T-cell (primary cell): ENCODE results near the gene PLA2G3. TPM values are rescaled to one million over a fixed set of nuclear protein-coding genes. Genes with fewer than 3 reads are reported as not detected.

Experiments
- ATAC-seq, 4 experiments: fragments of 200-7000 bp in 3 of 4; fragments of 150-1000 bp in 1 of 4; cut with Tn5 transposase; replicated peaks in 1 of 4; 1 replicate in 3 of 4; 2 replicates in 1 of 4; pipeline ENCODE4 v1.10.0; 2021; ENCODE audit warnings: moderate library complexity in 3 of 4, mild to moderate bottlenecking in 2 of 4, moderate number of reproducible peaks in 1 of 4
- CTCF ChIA-PET, 2 donors: fragments of 300-600 bp; sonication (Branson Sonifier 250); formaldehyde crosslinking; loops; one replicate each; lab custom pipeline; 2022; ENCODE audit warnings: antibody characterized with exemption in 2 of 2; lab: Charles Lee
- POLR2A ChIA-PET, 2 donors: fragments of 300-600 bp; sonication (Branson Sonifier 250); formaldehyde crosslinking; loops; one replicate each; lab custom pipeline; 2022; ENCODE audit warnings: antibody characterized with exemption in 2 of 2; lab: Charles Lee
- DNase-seq, 35 experiments: peaks; one replicate each; pipeline versions ENCODE4 v3.0.0 to v3.0.0-alpha.2; 2013 to 2023
- H3K27ac ChIP-seq: one replicate; pipeline ENCODE4 v1.5.1; 2013; ENCODE audit warnings: low read length
- H3K27me3 ChIP-seq, 2 experiments: replicated peaks in 1 of 2; 1 replicate in 1 of 2; 2 replicates in 1 of 2; pipeline versions ENCODE4 v1.6.1 to v1.7.0; 2013; ENCODE audit warnings: low read length in 1 of 2, mixed read lengths in 1 of 2; ENCODE audit not compliant: control insufficient read depth in 2 of 2, insufficient read depth in 2 of 2; ENCODE audit errors: extremely low read depth in 1 of 2
- H3K36me3 ChIP-seq, 2 donors: 1 replicate in 1 of 2; 2 replicates in 1 of 2; pipeline versions ENCODE4 v1.6.1 to v1.7.0; 2013; ENCODE audit warnings: low read length in 1 of 2; ENCODE audit not compliant: control insufficient read depth in 2 of 2, insufficient read depth in 1 of 2; ENCODE audit errors: extremely low read depth in 1 of 2
- H3K4me1 ChIP-seq, 2 experiments: 1 replicate in 1 of 2; 2 replicates in 1 of 2; pipeline versions ENCODE4 v1.6.1 to v1.7.0; 2013; ENCODE audit warnings: low read length in 2 of 2, mixed read lengths in 1 of 2; ENCODE audit not compliant: insufficient read depth in 2 of 2, control insufficient read depth in 1 of 2; ENCODE audit errors: extremely low read depth in 1 of 2
- H3K4me3 ChIP-seq, 2 donors: 1 replicate in 1 of 2; 2 replicates in 1 of 2; pipeline versions ENCODE4 v1.5.1 to v1.7.0; 2013; ENCODE audit warnings: mild to moderate bottlenecking in 2 of 2, low read length in 1 of 2, moderate library complexity in 1 of 2; ENCODE audit not compliant: control insufficient read depth in 1 of 2; ENCODE audit errors: extremely low read depth in 1 of 2
- H3K9me3 ChIP-seq: 2 replicates; pipeline ENCODE4 v1.7.0; 2013
- H3K27ac Mint-ChIP-seq, 2 donors: one replicate each; pipeline ENCODE4 v1.8.0; 2020 to 2021; ENCODE audit warnings: mild to moderate bottlenecking in 2 of 2, mixed read lengths in 2 of 2
- H3K27me3 Mint-ChIP-seq, 2 donors: one replicate each; pipeline ENCODE4 v1.8.0; 2021 to 2022; ENCODE audit warnings: mixed read lengths in 2 of 2
- H3K36me3 Mint-ChIP-seq: one replicate; pipeline ENCODE4 v1.8.0; 2021; ENCODE audit warnings: mixed read lengths
- H3K4me1 Mint-ChIP-seq, 3 donors: one replicate each; pipeline ENCODE4 v1.8.0; 2020 to 2022; ENCODE audit warnings: mixed read lengths in 3 of 3, mild to moderate bottlenecking in 1 of 3
- H3K4me3 Mint-ChIP-seq, 3 donors: one replicate each; pipeline ENCODE4 v1.8.0; 2020 to 2022; ENCODE audit warnings: mild to moderate bottlenecking in 3 of 3, mixed read lengths in 3 of 3, moderate library complexity in 3 of 3
- H3K9me3 Mint-ChIP-seq, 3 donors: one replicate each; pipeline ENCODE4 v1.8.0; 2020 to 2022; ENCODE audit warnings: mixed read lengths in 3 of 3
- WGBS: methylation state at CpG from one replicate; pipeline ENCODE4 v1.1.5; 2013; ENCODE audit warnings: missing lambda C conversion rate; ENCODE audit not compliant: insufficient coverage; 5-methylcytosine and 5-hydroxymethylcytosine counted together
- total RNA-seq, 35 experiments: library from RNA in 6 of 35; stranded (reverse) in 6 of 35; fragments of 120-200 nt in 1 of 35; gene quantifications; one replicate each; pipeline versions ENCODE4 v1.2.1 to v1.2.4 and lab custom pipeline; 2013 to 2026

Gene PLA2G3
- total RNA-seq, 5 donors from 2014 or later (not counting 1 experiment from before 2014, with no cell fraction given), result not detected

DNA sequence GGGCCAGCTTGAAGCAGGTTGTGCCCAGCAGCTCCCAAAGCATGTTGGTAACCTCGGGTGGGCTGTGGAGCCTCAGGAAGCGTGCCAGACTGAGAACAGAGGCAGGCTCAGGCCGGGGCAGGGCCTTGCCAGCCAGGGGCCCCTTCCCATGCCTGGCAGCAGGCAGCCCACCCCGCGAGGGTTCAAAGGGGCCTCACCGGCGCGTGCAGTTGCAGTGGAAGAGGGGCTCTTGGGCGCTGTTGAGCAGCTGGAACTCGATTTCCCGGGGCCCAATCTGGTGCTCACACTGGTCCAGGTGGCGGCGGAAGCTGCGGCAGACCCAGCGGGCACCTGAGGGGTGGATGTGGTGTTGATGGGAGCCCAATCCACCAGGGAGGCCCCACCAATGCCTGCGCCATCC, 3.6 kb downstream of the PLA2G3 start:
- whole genome bisulfite sequencing, result 92% methylated on average over 8 of the region's 16 CpGs
- no peaks in the 10 kb centered on the region for H3K36me3 ChIP-seq
- no peaks in the 10 kb centered on the region for H3K36me3 Mint-ChIP-seq
- POLR2A ChIA-PET, result no interaction called here
- CTCF ChIA-PET, result no interaction called here
- no peaks in the 10 kb centered on the region for H3K9me3 ChIP-seq
- H3K4me3 ChIP-seq, result no peak overlapping the region
- DNase-seq (no peak), ATAC-seq (no peak)
- H3K4me1 Mint-ChIP-seq, result no peaks in the 10 kb centered on the region
- no peak overlapping the region for H3K27ac Mint-ChIP-seq
- H3K27ac ChIP-seq, result no peak overlapping the region
- no peak overlapping the region for H3K4me3 Mint-ChIP-seq
- H3K4me1 ChIP-seq, result no peaks in the 10 kb centered on the region
- H3K27me3 Mint-ChIP-seq, result peaks cover 4 to 8% of the 10 kb centered on the region in 2 donors
- H3K27me3 ChIP-seq, result peaks cover 0 to 24% of the 10 kb centered on the region in 2 experiments
- no peaks in the 10 kb centered on the region for H3K9me3 Mint-ChIP-seq

DNA sequence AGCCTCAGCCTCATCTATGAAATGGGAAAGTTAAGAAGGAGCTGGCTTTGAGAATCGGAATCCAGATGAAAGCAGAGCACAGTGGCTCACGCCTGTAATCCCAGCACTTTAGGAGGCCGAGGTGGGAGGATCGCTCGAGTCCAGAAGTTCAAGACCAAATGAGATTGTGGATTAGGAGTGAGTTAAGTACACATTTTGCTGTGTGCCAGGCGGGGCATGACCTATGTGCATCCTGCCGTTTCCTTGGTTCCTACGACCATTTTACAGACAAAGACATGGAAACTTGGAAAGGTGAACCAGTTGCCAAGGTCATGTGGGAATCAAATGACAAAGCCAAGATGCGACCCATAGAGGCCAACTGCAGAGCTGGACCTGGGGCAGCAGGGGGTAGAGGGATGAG, 4.2 kb downstream of the PLA2G3 start:
- Mint-ChIP-seq H3K27me3 (peaks cover 4 to 8% of the 10 kb centered on the region in 2 donors), H3K4me1 (no peaks in the 10 kb centered on the region), H3K27ac (no peak overlapping the region), H3K4me3 (no peak overlapping the region), H3K9me3 (no peaks in the 10 kb centered on the region), H3K36me3 (no peaks in the 10 kb centered on the region)
- 85% methylated on average over 4 of the region's 9 CpGs for WGBS
- Histone ChIP-seq H3K9me3 (no peaks in the 10 kb centered on the region), H3K4me1 (no peaks in the 10 kb centered on the region), H3K27me3 (peaks cover 0 to 24% of the 10 kb centered on the region in 2 experiments), H3K36me3 (no peaks in the 10 kb centered on the region), H3K4me3 (no peak overlapping the region), H3K27ac (no peak overlapping the region)
- DNase-seq (no peak), ATAC-seq (no peak)
- ChIA-PET CTCF (no interaction called here), POLR2A (no interaction called here)

DNA sequence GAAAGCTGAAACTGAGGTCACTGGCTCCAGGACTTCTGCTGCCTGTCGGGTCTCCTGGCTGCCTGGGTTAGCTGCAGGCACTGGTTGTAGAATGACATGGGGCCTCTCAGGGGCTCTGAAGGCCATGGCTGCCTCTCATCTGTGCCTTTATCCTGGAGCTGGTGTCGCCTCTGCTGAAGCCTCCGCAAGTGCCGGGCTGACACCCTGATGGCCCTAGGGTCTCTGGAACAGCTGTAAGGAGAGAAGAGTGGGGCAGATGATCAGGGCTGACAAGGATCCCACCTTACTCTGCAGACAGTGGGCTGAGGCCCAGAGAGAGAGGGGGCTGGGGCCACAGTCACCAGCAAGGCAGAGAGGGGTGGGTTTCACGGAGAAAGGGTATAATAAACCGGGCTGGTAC, 4.6 kb downstream of the PLA2G3 start:
- no peak for DNase-seq
- Mint-ChIP-seq H3K9me3 (no peaks in the 10 kb centered on the region), H3K4me3 (no peak overlapping the region), H3K27ac (no peak overlapping the region), H3K36me3 (no peaks in the 10 kb centered on the region), H3K27me3 (peaks cover 4 to 8% of the 10 kb centered on the region in 2 donors), H3K4me1 (no peaks in the 10 kb centered on the region)
- H3K36me3 ChIP-seq, result no peaks in the 10 kb centered on the region
- no peak overlapping the region for H3K27ac ChIP-seq
- ChIA-PET CTCF (no interaction called here), POLR2A (no interaction called here)
- WGBS, result 93% methylated on average over 6 of the region's 6 CpGs
- no peak for ATAC-seq
- H3K4me3 ChIP-seq, result no peak overlapping the region
- H3K4me1 ChIP-seq, result no peaks in the 10 kb centered on the region
- peaks cover 0 to 24% of the 10 kb centered on the region in 2 experiments for H3K27me3 ChIP-seq
- no peaks in the 10 kb centered on the region for H3K9me3 ChIP-seq

DNA sequence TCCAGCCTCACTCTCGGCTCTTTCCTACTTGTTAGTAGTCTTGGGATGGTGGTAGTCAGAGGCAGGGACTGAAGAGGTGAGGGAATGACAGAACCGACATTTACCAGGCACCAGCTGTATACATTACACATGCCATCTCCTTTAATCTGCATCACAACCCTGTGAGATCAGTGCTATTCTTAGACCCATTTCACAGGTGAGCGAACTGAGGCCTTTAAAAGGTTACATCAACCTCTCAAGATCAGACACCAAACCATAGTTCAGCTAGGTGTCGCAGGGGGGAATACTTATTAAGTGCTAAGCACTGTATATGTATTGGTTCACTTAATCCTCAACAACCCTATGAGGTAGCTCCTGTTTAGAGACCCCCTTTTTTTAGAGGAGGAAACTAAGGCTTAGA, 5.6 kb downstream of the PLA2G3 start:
- POLR2A ChIA-PET, result interaction anchor here in 1 of 2 donors (0.7 kb wide), 1 partner anchor 1593 kb away, joined by 3 read pairs; no protein-coding TSS in a partner anchor
- no CpG with 5 or more reads among the region's 4 CpGs for WGBS
- Mint-ChIP-seq H3K9me3 (no peaks in the 10 kb centered on the region), H3K4me1 (no peaks in the 10 kb centered on the region), H3K27ac (no peak overlapping the region), H3K4me3 (no peak overlapping the region), H3K36me3 (no peaks in the 10 kb centered on the region), H3K27me3 (peaks cover 1 to 6% of the 10 kb centered on the region in 2 donors)
- Histone ChIP-seq H3K4me1 (no peaks in the 10 kb centered on the region), H3K27me3 (peaks cover 0 to 18% of the 10 kb centered on the region in 2 experiments), H3K4me3 (no peak overlapping the region), H3K9me3 (no peaks in the 10 kb centered on the region), H3K36me3 (no peaks in the 10 kb centered on the region), H3K27ac (no peak overlapping the region)
- DNase-seq (no peak), ATAC-seq (no peak)
- CTCF ChIA-PET, result no interaction called here

DNA sequence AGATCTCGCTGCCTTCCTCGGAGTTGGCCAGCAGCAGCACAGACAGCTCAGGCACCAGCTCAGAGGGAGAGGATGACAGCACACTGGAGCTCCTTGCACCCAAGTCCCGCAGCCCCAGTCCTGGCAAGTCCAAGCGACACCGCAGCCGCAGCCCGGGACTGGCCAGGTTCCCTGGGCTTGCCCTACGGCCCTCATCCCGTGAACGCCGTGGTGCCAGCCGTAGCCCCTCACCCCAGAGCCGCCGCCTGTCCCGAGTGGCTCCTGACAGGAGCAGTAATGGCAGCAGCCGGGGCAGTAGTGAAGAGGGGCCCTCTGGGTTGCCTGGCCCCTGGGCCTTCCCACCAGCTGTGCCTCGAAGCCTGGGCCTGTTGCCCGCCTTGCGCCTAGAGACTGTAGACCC, 6.4 kb downstream of the PLA2G3 start:
- WGBS, result 91% methylated on average over 16 of the region's 19 CpGs
- Mint-ChIP-seq H3K36me3 (no peaks in the 10 kb centered on the region), H3K9me3 (no peaks in the 10 kb centered on the region), H3K4me3 (no peak overlapping the region), H3K27me3 (peaks cover 0 to 6% of the 10 kb centered on the region in 2 donors), H3K4me1 (no peaks in the 10 kb centered on the region), H3K27ac (no peak overlapping the region)
- H3K4me3 ChIP-seq, result no peak overlapping the region
- no peaks in the 10 kb centered on the region for H3K4me1 ChIP-seq
- no peak overlapping the region for H3K27ac ChIP-seq
- H3K36me3 ChIP-seq, result no peaks in the 10 kb centered on the region
- peaks cover 0 to 10% of the 10 kb centered on the region in 2 experiments for H3K27me3 ChIP-seq
- ATAC-seq, result no peak
- POLR2A ChIA-PET, result no interaction called here
- H3K9me3 ChIP-seq, result no peaks in the 10 kb centered on the region
- no peak for DNase-seq
- CTCF ChIA-PET, result no interaction called here

DNA sequence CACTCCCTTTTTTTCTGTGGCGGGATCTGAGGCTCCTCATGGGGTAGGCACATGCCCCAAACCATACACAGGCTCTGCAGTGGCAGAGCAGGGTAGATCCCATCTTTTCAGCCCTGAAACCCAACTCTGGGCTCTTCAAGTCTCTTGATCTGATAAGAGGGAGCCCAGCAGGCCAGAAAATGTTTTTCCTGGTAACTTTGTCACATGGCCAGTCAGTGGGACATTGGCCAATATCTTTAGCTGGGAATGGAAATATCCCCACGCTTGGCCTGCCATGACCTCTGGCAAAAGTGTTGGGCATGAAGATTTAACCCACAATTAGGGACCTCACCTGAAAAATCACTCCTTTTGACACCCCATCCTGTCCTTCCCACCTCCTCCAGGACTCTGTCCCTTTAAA, 9.4 kb downstream of the PLA2G3 start:
- ATAC-seq (no peak), DNase-seq (no peak)
- H3K27ac Mint-ChIP-seq, result no peak overlapping the region
- Histone ChIP-seq H3K27me3 (peaks cover 0 to 12% of the 10 kb centered on the region in 2 experiments), H3K27ac (no peak overlapping the region), H3K4me1 (no peaks in the 10 kb centered on the region), H3K9me3 (no peaks in the 10 kb centered on the region), H3K4me3 (no peak overlapping the region), H3K36me3 (no peaks in the 10 kb centered on the region)
- WGBS, result 100% methylated on average over 1 of the region's 2 CpGs
- H3K4me3 Mint-ChIP-seq, result no peak overlapping the region
- H3K9me3 Mint-ChIP-seq, result no peaks in the 10 kb centered on the region
- no peaks in the 10 kb centered on the region for H3K4me1 Mint-ChIP-seq
- no peaks in the 10 kb centered on the region for H3K27me3 Mint-ChIP-seq
- POLR2A ChIA-PET, result no interaction called here
- no peaks in the 10 kb centered on the region for H3K36me3 Mint-ChIP-seq
- CTCF ChIA-PET, result interaction anchor here in 1 of 2 donors (0.8 kb wide), 1 partner anchor 1348 kb away, joined by 8 read pairs; no protein-coding TSS in a partner anchor

DNA sequence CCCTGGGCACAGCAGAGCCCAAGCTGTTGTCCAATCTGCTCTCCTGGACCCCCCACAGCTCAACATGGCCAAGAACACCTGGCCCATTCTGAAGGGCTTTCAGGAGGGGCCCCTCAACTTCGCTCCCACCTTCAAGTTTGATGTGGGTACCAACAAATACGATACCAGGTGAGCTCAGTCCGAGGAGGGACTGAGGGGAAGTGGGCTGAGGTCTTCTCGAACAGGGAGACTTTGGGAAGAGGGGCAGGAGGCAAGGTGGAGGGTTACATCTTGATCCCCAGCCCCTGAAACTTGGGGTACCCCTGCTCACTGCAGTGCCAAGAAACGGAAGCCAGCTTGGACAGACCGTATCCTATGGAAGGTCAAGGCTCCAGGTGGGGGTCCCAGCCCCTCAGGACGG, 12.2 kb downstream of the PLA2G3 start:
- Mint-ChIP-seq H3K27ac (no peak overlapping the region), H3K36me3 (no peaks in the 10 kb centered on the region), H3K27me3 (no peaks in the 10 kb centered on the region), H3K4me3 (no peak overlapping the region), H3K4me1 (no peaks in the 10 kb centered on the region), H3K9me3 (no peaks in the 10 kb centered on the region)
- no peak for ATAC-seq
- 72% methylated on average over 7 of the region's 7 CpGs for WGBS
- POLR2A ChIA-PET, result no interaction called here
- Histone ChIP-seq H3K4me3 (no peak overlapping the region), H3K36me3 (no peaks in the 10 kb centered on the region), H3K4me1 (no peaks in the 10 kb centered on the region), H3K27me3 (peaks cover 0 to 15% of the 10 kb centered on the region in 2 experiments), H3K9me3 (no peaks in the 10 kb centered on the region), H3K27ac (no peak overlapping the region)
- CTCF ChIA-PET, result interaction anchor here in 1 of 2 donors (0.6 to 1.0 kb wide), 2 partner anchors 13 to 190 kb away, joined by 3 to 4 read pairs; no protein-coding TSS in a partner anchor
- DNase-seq, result no peak
